Omental fat pad (tissue), 4 donors: ENCODE data around the gene DISP3. TPM values are rescaled to one million over a fixed set of nuclear protein-coding genes. Genes with fewer than 3 reads are reported as not detected.

Source experiments
- ATAC-seq: fragments of 150-250 bp; one replicate; pipeline ENCODE4 v1.9.1; 2016; ENCODE audit warnings: mild to moderate bottlenecking, moderate library complexity; ENCODE audit not compliant: low FRiP score
- DNase-seq: peaks from one replicate; pipeline ENCODE4 v3.0.0-alpha.2; 2019; ENCODE audit warnings: low spot score
- CTCF ChIP-seq, 3 donors: fragments of 450-650 bp; IDR thresholded peaks; one replicate each; pipeline ENCODE4 v1.5.1; 2016 to 2017; ENCODE audit warnings: antibody characterized with exemption in 3 of 3, mild to moderate bottlenecking in 3 of 3, moderate library complexity in 2 of 3
- total RNA-seq, 4 donors: library from RNA; depleted of rRNA; stranded (reverse); fragments of >200 nt; gene quantifications; one replicate each; pipeline ENCODE4 v1.1.0, GENCODE V29; 2016

DISP3 gene
- total RNA-seq, 4 donors from 2014 or later = 0.09 TPM; not detected in 3

GRCh38 chr1:11518791-11519628 lies 40.1 kb downstream of the DISP3 start:
- no peak for TF ChIP-seq CTCF (IDR thresholded peaks at IDR 0.05)
- ATAC-seq = no peak

GRCh38 chr1:11519629-11520031 lies 40.7 kb downstream of the DISP3 start:
- TF ChIP-seq CTCF (IDR thresholded peaks at IDR 0.05) = no peak
- DNase-seq (no peak), ATAC-seq (no peak)

More at GRCh38 chr1:11518791-11519628, 40.1 kb downstream of the DISP3 start:
- no peak for DNase-seq

DNA sequence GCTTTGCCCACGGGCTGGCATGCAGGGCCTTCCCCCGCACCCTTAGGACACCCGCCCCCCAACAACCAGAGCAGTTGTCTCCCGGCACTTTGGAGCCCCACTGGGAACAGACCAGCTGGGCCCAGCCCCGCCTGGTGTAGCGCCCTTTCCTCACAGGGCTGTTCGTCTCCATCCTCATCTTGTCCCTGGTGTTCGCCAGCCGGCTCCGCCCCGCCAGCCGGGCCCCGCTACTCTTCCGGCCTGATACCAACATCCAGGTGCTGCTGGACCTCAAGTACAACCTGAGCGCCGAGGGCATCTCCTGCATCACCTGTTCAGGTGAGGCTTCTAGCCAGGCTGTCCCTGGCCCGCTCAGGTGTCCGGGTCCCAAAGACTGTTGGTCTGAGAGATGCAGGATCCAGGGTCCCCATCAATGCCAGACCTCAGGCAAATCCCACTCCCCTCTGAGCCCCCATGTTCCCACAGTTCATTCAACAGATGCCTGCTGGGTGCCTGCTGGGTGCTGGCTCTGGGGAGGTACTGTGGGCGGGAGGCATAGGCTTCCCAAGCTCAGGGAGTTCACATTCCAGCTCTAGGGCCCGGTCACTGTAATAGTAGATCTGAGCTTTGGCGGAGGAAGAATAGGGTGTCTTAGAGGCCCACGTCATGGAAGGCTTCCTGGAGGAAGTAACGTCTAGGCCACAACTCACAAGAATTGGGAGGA lies 41.7 kb downstream of the DISP3 start:
- DNase-seq (no peak), ATAC-seq (no peak)
- TF ChIP-seq CTCF (IDR thresholded peaks at IDR 0.05) = no peak

- no peak for ATAC-seq
- no peak for TF ChIP-seq CTCF (IDR thresholded peaks at IDR 0.05)
- no peak for DNase-seq
Measured at GRCh38 chr1:11521582-11522399, 42.8 kb downstream of the DISP3 start.

GRCh38 chr1:11522400-11523235 lies 43.7 kb downstream of the DISP3 start:
- TF ChIP-seq CTCF (IDR thresholded peaks at IDR 0.05) = no peak
- no peak for DNase-seq
- ATAC-seq = no peak

- ATAC-seq (no peak), DNase-seq (no peak)
- TF ChIP-seq CTCF (IDR thresholded peaks at IDR 0.05) = no peak
Measured at GRCh38 chr1:11523261-11523660, 44.3 kb downstream of the DISP3 start.
